Type B pancreatic cell (in vitro differentiated cells): Measurements from ENCODE around the gene PIAS1. TPM values are rescaled to one million over a fixed set of nuclear protein-coding genes. Genes with fewer than 3 reads are reported as not detected.

Source experiments
- DNase-seq: peaks from one replicate; pipeline ENCODE4 v3.0.0; 2021; ENCODE audit warnings: mixed read lengths; ENCODE audit not compliant: unreplicated experiment; ENCODE audit errors: extremely low spot score
- H3K27ac Mint-ChIP-seq: 2 replicates; pipeline ENCODE4 v1.8.0; 2021; ENCODE audit warnings: mild to moderate bottlenecking, mixed read lengths
- H3K27me3 Mint-ChIP-seq: 2 replicates; pipeline ENCODE4 v1.8.0; 2021; ENCODE audit warnings: mixed read lengths
- H3K36me3 Mint-ChIP-seq: 2 replicates; pipeline ENCODE4 v1.8.0; 2021; ENCODE audit warnings: mixed read lengths
- H3K4me1 Mint-ChIP-seq: one replicate; pipeline ENCODE4 v1.8.0; 2021; ENCODE audit warnings: mixed read lengths; ENCODE audit not compliant: unreplicated experiment
- H3K4me3 Mint-ChIP-seq: 2 replicates; pipeline ENCODE4 v1.8.0; 2021; ENCODE audit warnings: mild to moderate bottlenecking, mixed read lengths
- H3K9me3 Mint-ChIP-seq: 2 replicates; pipeline ENCODE4 v1.8.0; 2021; ENCODE audit warnings: mixed read lengths
- total RNA-seq: library from RNA; stranded (reverse); gene quantifications from 2 replicates; pipeline ENCODE4 v1.2.1, GENCODE V29; 2021; ENCODE audit warnings: low replicate concordance
- TF ChIP-seq, protein P1 (sequence below): fragments of 200-600 bp; sonication (generic); conservative IDR thresholded peaks from 2 replicates; pipeline ENCODE4 v1.5.0; 2021; ENCODE audit warnings: antibody characterized with exemption, mild to moderate bottlenecking

PIAS1 gene
- total RNA-seq, 1 donor from 2014 or later: 56.2 TPM

GRCh38 chr15:68015244-68015643 is 38.9 kb upstream of the PIAS1 start:
- H3K9me3 Mint-ChIP-seq: peaks cover 6% of the 10 kb centered on the region
- H3K4me1 Mint-ChIP-seq: peaks cover 3% of the 10 kb centered on the region
- no peaks in the 10 kb centered on the region for H3K27me3 Mint-ChIP-seq
- TF ChIP-seq, protein P1, sequence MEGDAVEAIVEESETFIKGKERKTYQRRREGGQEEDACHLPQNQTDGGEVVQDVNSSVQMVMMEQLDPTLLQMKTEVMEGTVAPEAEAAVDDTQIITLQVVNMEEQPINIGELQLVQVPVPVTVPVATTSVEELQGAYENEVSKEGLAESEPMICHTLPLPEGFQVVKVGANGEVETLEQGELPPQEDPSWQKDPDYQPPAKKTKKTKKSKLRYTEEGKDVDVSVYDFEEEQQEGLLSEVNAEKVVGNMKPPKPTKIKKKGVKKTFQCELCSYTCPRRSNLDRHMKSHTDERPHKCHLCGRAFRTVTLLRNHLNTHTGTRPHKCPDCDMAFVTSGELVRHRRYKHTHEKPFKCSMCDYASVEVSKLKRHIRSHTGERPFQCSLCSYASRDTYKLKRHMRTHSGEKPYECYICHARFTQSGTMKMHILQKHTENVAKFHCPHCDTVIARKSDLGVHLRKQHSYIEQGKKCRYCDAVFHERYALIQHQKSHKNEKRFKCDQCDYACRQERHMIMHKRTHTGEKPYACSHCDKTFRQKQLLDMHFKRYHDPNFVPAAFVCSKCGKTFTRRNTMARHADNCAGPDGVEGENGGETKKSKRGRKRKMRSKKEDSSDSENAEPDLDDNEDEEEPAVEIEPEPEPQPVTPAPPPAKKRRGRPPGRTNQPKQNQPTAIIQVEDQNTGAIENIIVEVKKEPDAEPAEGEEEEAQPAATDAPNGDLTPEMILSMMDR: no peak
- H3K27ac Mint-ChIP-seq: peak overlapping the region; percentile 82
- peaks cover 4% of the 10 kb centered on the region for H3K36me3 Mint-ChIP-seq
- H3K4me3 Mint-ChIP-seq: no peak overlapping the region
- no peak for DNase-seq

- peaks cover 6% of the 10 kb centered on the region for H3K9me3 Mint-ChIP-seq
- peak overlapping the region; percentile 99 for H3K27ac Mint-ChIP-seq
- TF ChIP-seq, protein P1: no peak
- peaks cover 8% of the 10 kb centered on the region for H3K4me1 Mint-ChIP-seq
- no peaks in the 10 kb centered on the region for H3K27me3 Mint-ChIP-seq
- peak overlapping the region; percentile 29 for H3K4me3 Mint-ChIP-seq
- H3K36me3 Mint-ChIP-seq: peaks cover 4% of the 10 kb centered on the region
- no peak for DNase-seq
Measured at GRCh38 chr15:68017201-68017600, 36.9 kb upstream of the PIAS1 start.

DNA sequence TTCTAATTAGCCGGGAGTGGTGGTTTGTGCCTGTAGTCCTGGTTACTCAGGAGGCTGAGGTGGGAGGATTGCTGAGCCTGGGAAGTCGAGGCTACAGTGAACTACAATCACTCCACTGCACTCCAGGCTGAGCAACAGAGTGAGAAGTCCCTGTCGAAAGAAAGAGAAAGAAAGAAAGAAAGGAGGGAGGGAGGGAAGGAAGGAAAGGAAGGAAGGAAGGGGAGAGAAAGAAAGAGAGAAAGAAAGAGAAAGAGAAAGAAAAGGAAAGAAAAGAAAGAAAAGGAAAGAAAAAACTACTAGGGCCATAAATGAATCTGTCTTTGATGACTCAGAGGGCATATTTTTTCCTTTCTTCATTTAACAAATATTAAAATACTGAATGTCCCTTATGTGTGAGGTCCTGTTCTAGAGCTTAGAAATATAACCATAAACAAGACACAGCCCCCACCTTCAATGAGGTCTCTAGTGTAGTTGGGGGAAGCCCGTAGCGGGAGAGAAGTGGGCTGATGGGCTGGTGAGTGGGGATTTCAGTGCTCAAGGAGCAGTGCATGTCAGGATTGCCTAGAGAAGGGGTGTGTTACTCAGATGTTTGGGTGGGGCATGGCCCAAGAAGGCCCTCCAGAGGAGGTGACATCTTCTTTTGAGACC is 35.2 kb upstream of the PIAS1 start:
- Mint-ChIP-seq H3K27ac (peak overlapping the region; percentile 99), H3K9me3 (peaks cover 6% of the 10 kb centered on the region), H3K4me1 (peaks cover 8% of the 10 kb centered on the region), H3K27me3 (no peaks in the 10 kb centered on the region), H3K36me3 (peaks cover 4% of the 10 kb centered on the region), H3K4me3 (no peak overlapping the region)
- TF ChIP-seq, protein P1: no peak
- DNase-seq: no peak

- H3K27ac Mint-ChIP-seq: peak overlapping the region; percentile 99
- H3K4me3 Mint-ChIP-seq: no peak overlapping the region
- DNase-seq: no peak
- peaks cover 4% of the 10 kb centered on the region for H3K36me3 Mint-ChIP-seq
- H3K4me1 Mint-ChIP-seq: peaks cover 8% of the 10 kb centered on the region
- H3K9me3 Mint-ChIP-seq: peaks cover 9% of the 10 kb centered on the region
- H3K27me3 Mint-ChIP-seq: no peaks in the 10 kb centered on the region
- TF ChIP-seq, protein P1: no peak
Measured at GRCh38 chr15:68019814-68020525, 34.1 kb upstream of the PIAS1 start.

DNA sequence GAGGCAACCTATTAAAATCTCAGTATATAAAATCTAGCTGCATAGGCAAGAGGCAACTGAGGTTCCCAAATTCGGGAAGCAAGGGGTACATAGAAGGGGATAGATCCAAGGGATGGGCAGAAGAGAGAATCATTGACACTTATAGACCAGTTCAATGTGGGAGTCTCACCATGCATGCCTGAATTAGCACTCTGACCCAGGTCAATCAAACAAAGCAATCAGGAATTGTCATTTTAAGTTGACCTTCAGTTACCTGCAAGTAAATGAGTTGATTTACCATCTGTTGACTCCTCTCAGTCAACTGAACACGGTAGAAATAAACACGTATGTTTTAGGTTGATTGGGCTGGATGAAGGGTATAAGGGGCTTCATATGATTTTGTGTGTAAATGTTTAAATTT is 33.4 kb upstream of the PIAS1 start:
- no peak for DNase-seq
- no peak overlapping the region for H3K4me3 Mint-ChIP-seq
- peaks cover 4% of the 10 kb centered on the region for H3K36me3 Mint-ChIP-seq
- TF ChIP-seq, protein P1: no peak
- peaks cover 9% of the 10 kb centered on the region for H3K9me3 Mint-ChIP-seq
- no peaks in the 10 kb centered on the region for H3K27me3 Mint-ChIP-seq
- peak overlapping the region; percentile 99 for H3K27ac Mint-ChIP-seq
- H3K4me1 Mint-ChIP-seq: peaks cover 8% of the 10 kb centered on the region
